Measurements from ENCODE around the gene PKNOX2.

Gene PKNOX2

DNA sequence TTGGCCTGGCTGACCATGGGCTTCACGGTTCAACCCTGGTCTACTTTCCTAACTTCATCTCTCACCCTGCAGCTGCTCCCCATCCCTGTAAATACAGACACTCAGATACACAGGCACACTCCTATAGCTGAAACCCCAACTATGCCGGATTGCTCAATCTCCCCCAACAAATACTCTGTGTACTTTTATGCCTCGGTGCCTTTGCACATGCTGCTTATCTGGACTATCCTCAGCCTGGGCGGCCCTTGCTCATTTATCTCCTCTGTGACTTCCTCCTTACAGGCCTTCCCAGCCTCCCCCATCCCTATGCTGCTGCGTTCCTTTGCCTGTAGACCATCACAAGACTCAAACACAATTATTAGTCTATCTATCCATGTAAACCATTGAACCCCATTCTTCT lies 76.6 kb downstream of the PKNOX2 start:
- no peak for DNase-seq (ENCODE audit: extremely low read depth, low read depth)

DNA sequence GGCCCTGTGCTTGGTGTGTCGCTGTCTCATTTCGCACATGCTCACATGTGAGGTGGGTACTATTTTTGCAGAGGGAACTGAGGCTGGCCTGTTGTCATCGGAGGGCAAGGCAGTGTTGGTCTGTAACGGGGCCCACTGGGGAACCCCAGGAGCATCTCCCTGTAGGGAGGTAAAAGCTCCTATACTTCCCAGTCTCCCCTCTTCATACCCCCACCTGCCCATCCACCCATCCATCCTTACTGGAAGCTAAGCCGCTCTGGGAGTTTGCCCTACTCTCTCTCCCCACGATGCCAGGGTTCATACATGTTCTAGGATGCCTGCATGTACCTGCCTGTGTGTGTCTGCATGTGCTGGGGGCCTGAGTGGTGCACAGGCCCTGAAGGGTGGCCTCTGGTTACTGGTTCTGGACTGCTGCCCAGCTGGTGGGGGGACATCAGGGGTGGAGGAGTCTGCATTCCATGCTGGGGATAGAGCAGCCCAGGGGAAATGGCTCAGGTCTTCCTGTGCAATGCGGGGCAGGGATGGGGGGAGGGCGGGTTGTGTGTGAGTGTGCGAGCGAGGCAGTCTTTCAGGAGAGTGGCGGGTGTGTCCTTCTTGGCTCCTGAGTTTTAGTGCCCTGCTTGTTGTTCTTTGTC lies 77.7 kb downstream of the PKNOX2 start:
- no peak for DNase-seq (ENCODE audit: extremely low read depth, low read depth)
- TF ChIP-seq CTCF (IDR thresholded peaks at IDR 0.05; ENCODE audit: low read depth, low read length): no peak

More for the DNA sequence above, 76.6 kb downstream of the PKNOX2 start:
- no peak for TF ChIP-seq CTCF (IDR thresholded peaks at IDR 0.05; ENCODE audit: low read depth, low read length)

DNA sequence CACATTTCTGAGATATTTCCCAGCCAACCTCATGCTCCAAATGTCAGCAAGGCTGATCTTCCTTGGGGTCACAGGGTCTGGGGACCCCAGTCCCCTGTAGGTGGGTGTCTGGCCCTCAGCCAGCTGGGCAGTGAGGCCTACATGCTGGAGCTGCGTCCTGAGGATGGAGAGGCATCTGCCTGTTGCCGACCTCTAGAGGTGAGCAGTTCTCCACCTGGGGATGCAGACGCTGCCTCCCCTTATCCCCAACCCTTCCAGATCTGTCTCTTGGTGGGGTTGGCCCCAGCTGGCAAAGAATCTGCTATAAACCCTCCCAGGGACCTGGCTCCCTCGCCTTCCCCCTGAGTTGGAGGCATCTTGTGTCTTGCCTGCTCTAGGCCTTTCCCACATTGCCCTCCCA lies 79.6 kb downstream of the PKNOX2 start:
- TF ChIP-seq CTCF (IDR thresholded peaks at IDR 0.05; ENCODE audit: low read depth, low read length): no peak
- DNase-seq (ENCODE audit: extremely low read depth, low read depth): no peak

- no peak for TF ChIP-seq CTCF (IDR thresholded peaks at IDR 0.05; ENCODE audit: low read depth, low read length)
- DNase-seq (ENCODE audit: extremely low read depth, low read depth): no peak
These were observed 80.7 kb downstream of the PKNOX2 start for GRCh38 chr11:125245299-125245698.

DNA sequence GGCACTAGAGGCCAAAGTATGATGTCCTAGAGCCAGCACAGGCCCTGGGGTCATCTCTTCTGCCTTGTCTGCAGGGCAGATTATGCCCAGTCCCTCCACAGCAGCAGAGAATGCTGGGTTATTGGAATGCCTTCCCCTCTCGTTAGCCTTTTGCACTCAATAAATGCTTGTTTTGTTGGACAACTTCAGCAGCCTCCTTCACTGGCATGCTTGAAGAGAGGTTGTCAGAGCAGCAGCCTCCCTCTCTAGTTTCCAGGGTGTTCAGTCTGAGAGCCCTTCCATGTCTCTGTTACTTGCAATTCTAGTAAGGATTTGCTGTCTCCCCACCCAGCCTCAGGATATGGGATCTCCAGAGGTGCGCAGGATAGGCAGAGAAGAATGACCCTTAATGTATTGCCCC lies 82.9 kb downstream of the PKNOX2 start:
- DNase-seq (ENCODE audit: extremely low read depth, low read depth): no peak
- no peak for TF ChIP-seq CTCF (IDR thresholded peaks at IDR 0.05; ENCODE audit: low read depth, low read length)

GRCh38 chr11:125250318-125251213 lies 86.0 kb downstream of the PKNOX2 start:
- DNase-seq (ENCODE audit: extremely low read depth, low read depth): no peak
- no peak for TF ChIP-seq CTCF (IDR thresholded peaks at IDR 0.05; ENCODE audit: low read depth, low read length)

DNA sequence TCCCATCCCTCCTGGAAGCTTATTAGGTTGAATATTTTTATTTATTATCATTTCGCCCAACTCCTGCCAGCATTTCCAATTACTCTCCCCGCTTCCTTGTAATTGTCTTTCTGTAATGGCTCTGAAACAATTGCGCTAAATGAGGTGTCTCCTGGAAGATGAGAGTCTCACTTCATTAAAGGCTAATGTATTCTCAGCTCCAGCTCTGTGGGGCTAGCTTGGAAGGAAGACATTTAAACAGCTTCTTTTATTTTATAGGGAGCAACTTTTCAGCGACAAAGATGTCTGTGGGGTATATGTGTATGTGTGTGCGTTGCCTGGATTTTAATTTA lies 86.6 kb downstream of the PKNOX2 start:
- no peak for TF ChIP-seq CTCF (IDR thresholded peaks at IDR 0.05; ENCODE audit: low read depth, low read length)
- no peak for DNase-seq (ENCODE audit: extremely low read depth, low read depth)
